Esophagus muscularis mucosa (tissue), 4 donors: Measurements from ENCODE around the gene KLF1. TPM values are rescaled to one million over a fixed set of nuclear protein-coding genes. Genes with fewer than 3 reads are reported as not detected.
"Not testable (repeated sequence)": the region's sequence is repeated elsewhere in the genome, so short reads cannot be mapped to it uniquely, and the experiment has no call there.

Experiments
- DNase-seq: peaks from one replicate; pipeline ENCODE4 v3.0.0-alpha.2; 2017; ENCODE audit errors: extremely low spot score
- H3K27ac ChIP-seq, 4 donors: fragments of 200-600 bp; sonication (generic); replicated peaks in 1 of 4; 1 replicate in 3 of 4; 2 replicates in 1 of 4; pipeline ENCODE4 v1.5.1; 2016 to 2019; ENCODE audit warnings: mild to moderate bottlenecking in 1 of 4
- H3K27me3 ChIP-seq, 4 donors: fragments of 200-600 bp; sonication (generic); one replicate each; pipeline versions ENCODE4 v1.5.1 to v1.6.0; 2016 to 2019
- H3K36me3 ChIP-seq, 4 donors: fragments of 200-600 bp; sonication (generic); one replicate each; pipeline ENCODE4 v1.5.1; 2016 to 2019
- H3K4me1 ChIP-seq, 4 donors: fragments of 200-600 bp; sonication (generic); one replicate each; pipeline ENCODE4 v1.5.1; 2016 to 2019
- H3K4me3 ChIP-seq, 4 donors: fragments of 200-600 bp; sonication (generic); 1 replicate in 2 of 4; 2 replicates in 2 of 4; pipeline ENCODE4 v1.5.1; 2016 to 2019; ENCODE audit warnings: mild to moderate bottlenecking in 4 of 4, moderate library complexity in 1 of 4
- H3K9me3 ChIP-seq, 4 donors: fragments of 200-600 bp; sonication (generic); 1 replicate in 3 of 4; 2 replicates in 1 of 4; pipeline ENCODE4 v1.5.1; 2016 to 2019
- EP300 ChIP-seq: sonication (generic); formaldehyde crosslinking; IDR thresholded peaks from one replicate; pipeline ENCODE4 v1.6.1; 2017; ENCODE audit warnings: antibody characterized with exemption
- POLR2A ChIP-seq: fragments of 450-650 bp; IDR thresholded peaks from one replicate; pipeline ENCODE4 v1.6.1; 2017; ENCODE audit warnings: antibody characterized with exemption, moderate library complexity, mild to moderate bottlenecking, low read depth
- POLR2AphosphoS5 ChIP-seq, 2 donors: sonication (generic); formaldehyde crosslinking; IDR thresholded peaks; one replicate each; pipeline ENCODE4 v1.6.1; 2017; ENCODE audit warnings: antibody characterized with exemption in 2 of 2
- WGBS: methylation state at CpG from one replicate; pipeline ENCODE4 v1.1.5; 2018; 5-methylcytosine and 5-hydroxymethylcytosine counted together
- intact Hi-C: fragments of 100-400 bp; cut with DNase I; formaldehyde crosslinking; loops from one replicate; pipeline ENCODE4 v1.15.1; 2023
- total RNA-seq, 4 donors: library from RNA; depleted of rRNA; stranded (reverse); fragments of >200 nt; gene quantifications; one replicate each; pipeline versions ENCODE4 v1.1.0 to v1.2.1, GENCODE V29; 2016
- TF ChIP-seq, protein P1 (sequence below), 3 experiments: fragments of 200-600 bp in 2 of 3; fragments of 450-650 bp in 1 of 3; sonication (generic) in 2 of 3; IDR thresholded peaks; one replicate each; pipeline ENCODE4 v1.5.1; 2017 to 2019; ENCODE audit warnings: antibody characterized with exemption in 3 of 3, mild to moderate bottlenecking in 2 of 3, moderate library complexity in 1 of 3

Gene KLF1
- total RNA-seq, 4 donors from 2014 or later, result not detected

DNA sequence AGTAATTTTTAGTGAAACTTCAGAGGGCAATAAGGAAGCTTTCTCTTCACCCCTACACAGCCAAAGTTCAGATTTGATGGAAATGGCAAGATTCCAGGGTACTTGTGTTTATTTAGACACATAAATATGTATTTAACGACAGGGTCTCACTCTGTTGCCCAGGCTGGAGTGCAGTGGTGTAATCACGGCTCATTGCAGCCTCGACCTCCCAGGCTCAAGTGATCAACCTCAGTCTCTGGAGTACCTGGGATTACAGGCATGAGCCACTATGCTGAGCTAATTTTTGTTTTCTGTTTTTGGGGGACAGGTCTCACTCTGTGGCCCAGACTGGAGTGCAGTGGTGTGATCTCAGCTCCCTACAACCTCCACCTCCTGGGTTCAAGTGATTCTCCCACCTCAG, 34.0 kb upstream of the KLF1 start:
- H3K27me3 ChIP-seq, result no peaks in the 10 kb centered on the region
- H3K9me3 ChIP-seq, result no peaks in the 10 kb centered on the region
- H3K4me3 ChIP-seq, result no peak overlapping the region
- peaks cover 35 to 41% (median 40%) of the 10 kb centered on the region in 4 donors for H3K36me3 ChIP-seq
- no peak overlapping the region for H3K27ac ChIP-seq
- intact Hi-C loops, result no loop called here
- 80% methylated on average over 3 of the region's 3 CpGs for WGBS
- peaks cover 5 to 13% (median 10%) of the 10 kb centered on the region in 4 donors for H3K4me1 ChIP-seq
- TF ChIP-seq POLR2A (no peak), EP300 (no peak), POLR2AphosphoS5 (IDR thresholded peaks at IDR 0.05) (no peak)
- TF ChIP-seq, protein P1, sequence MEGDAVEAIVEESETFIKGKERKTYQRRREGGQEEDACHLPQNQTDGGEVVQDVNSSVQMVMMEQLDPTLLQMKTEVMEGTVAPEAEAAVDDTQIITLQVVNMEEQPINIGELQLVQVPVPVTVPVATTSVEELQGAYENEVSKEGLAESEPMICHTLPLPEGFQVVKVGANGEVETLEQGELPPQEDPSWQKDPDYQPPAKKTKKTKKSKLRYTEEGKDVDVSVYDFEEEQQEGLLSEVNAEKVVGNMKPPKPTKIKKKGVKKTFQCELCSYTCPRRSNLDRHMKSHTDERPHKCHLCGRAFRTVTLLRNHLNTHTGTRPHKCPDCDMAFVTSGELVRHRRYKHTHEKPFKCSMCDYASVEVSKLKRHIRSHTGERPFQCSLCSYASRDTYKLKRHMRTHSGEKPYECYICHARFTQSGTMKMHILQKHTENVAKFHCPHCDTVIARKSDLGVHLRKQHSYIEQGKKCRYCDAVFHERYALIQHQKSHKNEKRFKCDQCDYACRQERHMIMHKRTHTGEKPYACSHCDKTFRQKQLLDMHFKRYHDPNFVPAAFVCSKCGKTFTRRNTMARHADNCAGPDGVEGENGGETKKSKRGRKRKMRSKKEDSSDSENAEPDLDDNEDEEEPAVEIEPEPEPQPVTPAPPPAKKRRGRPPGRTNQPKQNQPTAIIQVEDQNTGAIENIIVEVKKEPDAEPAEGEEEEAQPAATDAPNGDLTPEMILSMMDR (IDR thresholded peaks at IDR 0.05), result no peak
- no peak for DNase-seq

DNA sequence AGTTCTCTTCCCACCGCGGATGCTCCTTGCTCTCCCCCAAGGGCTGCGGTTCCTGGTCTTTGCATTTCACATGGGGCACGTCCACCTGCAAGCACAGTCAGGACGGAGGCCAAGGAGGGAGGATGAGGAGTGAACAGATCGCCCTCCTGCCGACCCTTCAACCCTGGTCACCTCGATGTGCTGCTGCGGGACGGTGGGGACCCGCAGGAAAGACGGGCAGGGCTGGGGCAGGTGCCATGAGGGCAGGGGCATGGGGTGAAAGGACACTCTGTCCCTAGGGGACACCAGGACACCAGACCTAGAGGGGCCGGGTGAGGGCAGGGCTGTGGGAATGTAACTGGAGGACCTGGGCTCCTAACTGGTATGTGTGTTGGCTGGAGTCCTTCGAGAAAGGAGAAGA, 31.3 kb upstream of the KLF1 start:
- no peaks in the 10 kb centered on the region for H3K27me3 ChIP-seq
- no peak for DNase-seq
- H3K36me3 ChIP-seq, result peaks cover 11 to 13% (median 12%) of the 10 kb centered on the region in 4 donors
- H3K9me3 ChIP-seq, result no peaks in the 10 kb centered on the region
- WGBS, result 94% methylated on average over 14 of the region's 14 CpGs
- H3K4me1 ChIP-seq, result peaks cover 14 to 26% (median 22%) of the 10 kb centered on the region in 4 donors
- no peak overlapping the region for H3K27ac ChIP-seq
- intact Hi-C loops, result no loop called here
- H3K4me3 ChIP-seq, result no peak overlapping the region
- TF ChIP-seq, protein P1 (IDR thresholded peaks at IDR 0.05), result no peak
- TF ChIP-seq POLR2AphosphoS5 (IDR thresholded peaks at IDR 0.05) (no peak), POLR2A (no peak), EP300 (no peak)

DNA sequence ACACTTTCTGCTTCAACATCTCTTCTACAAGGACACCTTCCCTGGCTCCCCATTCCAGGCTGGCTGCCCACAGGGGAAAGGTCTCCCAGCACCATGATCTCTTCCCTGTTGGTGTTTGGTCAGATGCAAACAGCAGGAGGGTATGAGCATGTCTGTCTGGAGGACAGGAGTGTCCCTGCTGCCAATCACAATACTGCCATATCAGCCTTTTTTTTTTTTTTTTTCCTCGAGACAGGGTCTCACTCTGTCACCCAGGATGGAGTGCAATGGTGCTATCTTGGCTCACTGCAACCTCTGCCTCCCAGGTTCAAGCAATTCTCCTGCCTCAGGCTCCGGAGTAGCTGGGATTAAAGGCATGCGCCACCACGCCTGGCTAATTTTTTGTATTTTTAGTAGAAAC, 28.9 kb upstream of the KLF1 start:
- intact Hi-C loops, result not testable (repeated sequence)

DNA sequence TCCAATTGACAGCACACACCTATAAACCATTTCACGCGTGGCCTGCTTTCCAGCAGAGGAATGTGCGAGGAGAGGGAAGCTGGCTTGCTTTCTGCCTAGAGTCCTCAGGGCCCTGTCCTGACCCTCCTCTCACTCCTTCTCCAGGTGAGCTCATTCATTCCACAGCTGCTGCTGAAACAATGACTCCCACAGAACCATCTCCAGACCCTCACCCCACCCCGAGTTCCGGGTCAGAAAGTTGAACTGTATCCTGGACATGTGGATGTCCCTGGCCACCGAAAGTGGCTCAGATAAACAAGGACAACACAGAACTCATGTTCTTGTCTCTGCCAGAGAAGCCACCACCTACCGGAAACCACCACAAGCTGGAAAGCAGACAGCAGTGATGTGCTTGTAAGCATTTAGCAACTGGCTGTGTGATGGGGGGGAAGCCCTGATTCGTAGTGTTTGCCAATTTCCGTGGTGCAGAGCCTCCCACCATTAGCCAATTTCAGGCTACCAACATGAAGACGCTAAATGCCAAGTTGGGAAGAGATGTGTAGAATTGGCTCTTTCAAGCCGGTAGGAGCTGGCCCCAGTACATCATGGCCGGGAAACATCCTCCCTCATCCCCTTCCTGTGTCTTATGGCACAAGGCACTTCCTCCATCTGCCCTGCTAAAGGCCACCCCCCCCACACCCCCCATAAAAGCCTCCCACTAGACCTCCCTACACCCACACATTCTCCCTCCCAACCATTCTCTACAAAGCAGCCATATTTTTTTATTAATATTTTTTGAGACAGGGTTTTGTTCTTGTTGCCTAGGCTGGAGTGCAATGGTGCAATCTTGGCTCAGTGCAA, 27.1 kb upstream of the KLF1 start:
- Histone ChIP-seq H3K27me3 (no peaks in the 10 kb centered on the region), H3K4me3 (peak overlapping the region in 1 of 4 donors; percentile 36), H3K36me3 (no peaks in the 10 kb centered on the region), H3K27ac (peak overlapping the region; percentile 81 to 87 (median 83)), H3K9me3 (no peaks in the 10 kb centered on the region), H3K4me1 (peaks cover 26 to 36% (median 30%) of the 10 kb centered on the region in 4 donors)
- no peak for DNase-seq
- intact Hi-C loops, result no loop called here
- TF ChIP-seq, protein P1 (IDR thresholded peaks at IDR 0.05), result no peak
- TF ChIP-seq EP300, result no peak
- TF ChIP-seq POLR2A, result no peak
- TF ChIP-seq POLR2AphosphoS5 (IDR thresholded peaks at IDR 0.05), result no peak
- 54% methylated on average over 10 of the region's 12 CpGs for WGBS

More for the DNA sequence above, 28.9 kb upstream of the KLF1 start:
- not testable (repeated sequence) for H3K4me3 ChIP-seq, H3K27ac ChIP-seq, H3K36me3 ChIP-seq, H3K27me3 ChIP-seq, DNase-seq, H3K9me3 ChIP-seq
- peaks cover 26 to 42% (median 36%) of the 10 kb centered on the region in 4 donors for H3K4me1 ChIP-seq
- WGBS, result 93% methylated on average over 4 of the region's 4 CpGs

DNA sequence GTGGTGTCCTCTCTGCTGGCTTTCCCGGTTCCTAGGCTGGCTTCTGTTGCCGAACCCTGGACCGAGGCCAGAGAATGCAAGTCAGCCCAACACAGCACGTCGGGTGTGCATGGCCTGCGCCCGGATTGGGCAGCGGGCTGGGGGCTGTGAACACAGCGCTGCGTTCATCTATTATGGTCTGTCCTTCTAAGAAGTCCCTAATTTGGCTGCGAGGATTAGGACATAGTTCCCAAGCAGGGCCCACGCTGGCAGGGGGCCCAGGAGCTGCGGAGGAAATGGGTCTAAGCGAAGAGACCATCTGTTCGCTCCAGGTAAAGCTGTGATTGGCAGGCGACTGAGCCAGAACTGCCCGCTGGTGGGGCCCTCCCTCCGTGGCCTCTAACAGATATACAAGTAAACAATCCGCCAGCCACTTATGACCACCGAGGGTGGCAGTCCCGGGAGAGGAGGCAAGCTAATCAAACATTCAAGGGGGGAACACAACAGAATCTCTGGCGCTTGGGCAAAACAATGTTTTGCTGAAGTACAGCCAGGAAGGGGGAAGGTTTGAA, 26.1 kb upstream of the KLF1 start:
- DNase-seq, result peak; percentile 92
- Histone ChIP-seq H3K27ac (peak overlapping the region; percentile 81 to 87 (median 83)), H3K27me3 (no peaks in the 10 kb centered on the region), H3K36me3 (no peaks in the 10 kb centered on the region), H3K9me3 (no peaks in the 10 kb centered on the region), H3K4me1 (peaks cover 21 to 29% (median 25%) of the 10 kb centered on the region in 4 donors), H3K4me3 (peak overlapping the region; percentile 28 to 43 (median 35))
- 11% methylated on average over 19 of the region's 22 CpGs for WGBS
- TF ChIP-seq, protein P1 (IDR thresholded peaks at IDR 0.05), result no peak
- TF ChIP-seq EP300, result no peak
- no peak for TF ChIP-seq POLR2A
- peak; percentile 69 to 87 for TF ChIP-seq POLR2AphosphoS5 (IDR thresholded peaks at IDR 0.05)
- intact Hi-C loops, result no loop called here
